Kidney glomerular epithelial cell (primary cell): ENCODE results near the gene KIAA1210.
A peak's percentile ranks its signal among the peaks of the same experiment; 100 is the strongest.

Experiments
- DNase-seq: peaks from one replicate; lab custom pipeline; 2025; lab: John Stamatoyannopoulos, UW

The KIAA1210 gene

DNA sequence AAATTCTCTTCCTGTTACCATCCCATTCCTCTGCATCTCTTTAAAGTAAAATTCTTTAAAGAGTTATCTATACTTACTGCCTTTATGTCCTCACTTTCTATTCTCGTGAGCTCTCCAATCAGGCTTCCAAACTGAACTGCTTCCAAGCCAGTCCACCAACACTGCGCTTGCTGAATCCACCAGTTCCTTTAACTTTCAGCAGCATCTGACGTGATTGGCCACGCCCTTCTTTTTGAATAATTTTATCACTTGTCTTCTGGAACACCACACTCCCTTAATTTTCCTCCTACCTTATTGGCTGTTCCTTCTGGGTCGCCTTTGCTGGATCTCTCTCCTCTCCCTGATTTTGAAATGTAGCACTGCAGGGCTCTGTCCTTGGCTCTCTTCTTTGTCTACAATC is at the start of gene KIAA1210:
KIAA1210 (minus strand) TSS at position 163 of the 400 bp plus-strand sequence. CDS start 4,170 bp downstream, outside the sequence.
- DNase-seq = no peak

DNA sequence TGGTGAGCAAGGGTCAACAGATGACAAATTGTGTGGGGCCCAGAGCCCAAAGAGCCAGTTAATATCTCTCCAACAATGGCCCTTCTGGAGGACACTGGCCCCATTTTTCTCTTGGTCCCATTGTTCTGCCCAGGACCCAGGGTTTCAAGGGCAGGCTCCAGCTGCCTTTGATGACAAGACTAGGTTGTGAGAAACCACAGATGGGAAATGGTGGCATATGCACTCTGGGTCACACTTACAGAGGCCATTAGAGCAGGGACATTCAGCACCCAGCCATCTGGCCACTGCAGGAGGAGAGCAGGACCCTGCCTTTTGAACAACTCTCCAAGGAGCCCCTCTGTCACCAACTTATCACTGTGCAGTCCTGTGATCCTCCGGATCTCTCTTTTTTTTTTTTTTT is 49.7 kb upstream of the KIAA1210 start:
- DNase-seq = no peak

DNA sequence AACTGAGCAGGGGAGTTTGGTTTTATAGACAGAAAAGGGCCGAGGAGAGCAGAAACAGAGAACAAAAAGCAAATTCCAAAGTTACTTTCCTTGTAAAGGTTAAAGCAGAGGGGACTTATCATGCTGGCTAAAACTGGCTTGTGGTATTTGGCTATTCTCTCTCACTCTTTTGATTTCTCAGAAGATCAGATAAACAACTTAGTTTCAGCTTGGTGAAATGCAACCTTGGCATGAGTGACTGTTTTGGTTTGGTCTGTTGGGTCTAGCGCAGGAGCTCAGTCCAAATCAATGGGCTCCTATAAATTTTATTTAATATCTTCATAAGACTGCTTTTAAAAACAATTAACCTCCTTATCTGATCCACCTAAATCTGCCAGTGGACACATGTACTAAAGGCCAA is 47.3 kb upstream of the KIAA1210 start:
- no peak for DNase-seq

DNA sequence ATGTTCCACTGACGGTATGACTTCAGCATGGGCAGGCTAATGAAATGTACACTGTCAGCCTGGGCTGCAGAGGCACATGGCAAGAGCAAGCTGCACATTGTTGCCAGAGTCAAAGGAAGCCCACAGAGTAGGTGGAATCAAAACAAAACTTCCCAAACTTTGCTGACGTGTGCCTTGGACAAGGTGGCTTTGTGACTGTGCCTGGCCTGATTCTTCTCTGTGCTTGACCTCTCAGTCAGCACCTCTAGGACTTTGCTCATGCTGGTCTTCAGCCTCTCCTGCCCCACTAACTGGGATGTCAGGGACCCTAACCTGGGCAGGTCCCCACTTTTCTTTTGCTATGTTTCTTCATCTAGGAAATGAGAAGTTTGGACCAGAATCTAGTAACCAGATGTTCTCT is 40.5 kb upstream of the KIAA1210 start:
- no peak for DNase-seq

DNA sequence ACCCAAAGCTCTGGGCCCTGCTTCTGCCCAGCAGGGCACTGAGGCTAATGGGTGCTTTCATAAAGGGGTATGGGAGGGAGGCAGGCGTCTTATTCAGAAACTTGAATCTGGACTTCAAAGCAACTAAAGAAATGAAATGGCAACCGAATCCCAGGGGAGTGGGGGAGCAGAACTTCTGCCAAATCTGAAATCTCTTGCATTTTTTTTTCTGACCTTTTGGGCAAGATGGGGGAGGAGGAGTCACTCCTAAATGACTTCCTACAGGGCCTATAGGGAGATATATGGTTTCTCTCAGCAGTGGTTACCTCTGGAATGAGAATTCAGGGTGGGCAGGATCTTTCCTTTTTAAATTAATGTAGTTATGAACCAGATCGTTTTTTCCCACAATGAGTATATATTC is 30.6 kb upstream of the KIAA1210 start:
- DNase-seq = no peak

DNA sequence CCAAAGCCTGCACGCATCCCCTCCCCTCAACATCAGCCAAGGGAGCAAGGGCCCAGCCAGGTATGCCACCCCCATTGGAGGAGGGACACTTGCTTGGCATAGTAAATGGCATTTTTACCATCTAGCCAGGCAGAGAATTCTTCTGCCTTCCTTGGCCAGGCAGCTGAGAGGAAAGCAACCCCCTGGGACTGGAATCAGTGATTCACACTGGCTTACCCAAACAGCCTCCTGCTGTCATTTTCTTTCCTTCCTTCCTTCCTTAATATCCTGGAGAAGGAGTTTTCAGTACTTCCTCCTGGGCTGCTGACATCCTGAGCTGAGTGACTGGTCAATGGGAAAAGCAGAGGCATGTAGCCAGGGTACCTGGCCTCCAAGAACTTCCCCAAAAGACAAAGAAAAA is 28.6 kb upstream of the KIAA1210 start:
- DNase-seq = no peak

DNA sequence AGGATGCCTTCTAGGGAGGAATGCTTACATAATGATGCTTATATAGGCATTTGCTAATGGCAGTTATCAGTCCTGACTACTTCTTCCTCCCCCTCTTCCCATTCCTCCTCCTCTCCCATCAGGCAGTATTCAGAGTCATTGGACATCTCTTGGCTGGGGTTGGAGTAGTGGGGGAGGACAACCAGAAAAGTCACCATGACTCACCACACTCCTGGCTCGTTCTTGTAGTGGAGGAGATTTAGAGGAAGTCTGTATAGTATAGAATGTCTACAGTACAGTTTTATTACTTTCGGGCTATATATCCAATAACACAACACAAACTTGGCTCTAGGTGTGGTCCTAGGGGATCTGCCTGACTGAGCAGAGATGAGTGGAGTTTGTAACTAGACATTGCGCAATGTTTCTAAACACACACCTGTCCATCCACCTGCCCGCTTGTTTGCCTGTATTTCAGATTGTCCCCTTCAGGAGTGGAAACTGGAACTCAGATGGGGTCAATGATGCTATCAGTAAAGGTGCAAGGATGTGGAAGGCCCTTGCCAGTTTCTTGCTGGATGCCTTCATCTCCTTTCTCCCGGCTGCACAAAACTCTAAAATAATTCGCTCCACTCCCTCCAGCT is 27.9 kb upstream of the KIAA1210 start:
- DNase-seq = peak; percentile 43

DNA sequence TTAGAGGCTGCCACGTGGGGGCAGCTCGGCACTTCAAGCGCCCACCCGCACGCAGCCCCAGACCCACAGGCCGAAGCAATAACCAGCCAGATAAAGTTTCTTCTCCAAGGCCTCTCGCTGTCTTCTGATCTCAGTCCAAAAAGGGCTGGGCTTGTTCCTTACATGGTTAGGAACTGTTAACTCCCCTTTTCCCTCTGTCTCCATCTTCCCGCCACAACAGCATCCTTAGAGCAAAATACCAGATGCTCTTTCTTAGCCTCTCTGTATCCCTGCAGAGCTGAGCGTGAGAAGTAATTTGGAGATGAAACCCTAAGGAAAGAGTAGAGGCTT is 23.4 kb upstream of the KIAA1210 start:
- DNase-seq = no peak

DNA sequence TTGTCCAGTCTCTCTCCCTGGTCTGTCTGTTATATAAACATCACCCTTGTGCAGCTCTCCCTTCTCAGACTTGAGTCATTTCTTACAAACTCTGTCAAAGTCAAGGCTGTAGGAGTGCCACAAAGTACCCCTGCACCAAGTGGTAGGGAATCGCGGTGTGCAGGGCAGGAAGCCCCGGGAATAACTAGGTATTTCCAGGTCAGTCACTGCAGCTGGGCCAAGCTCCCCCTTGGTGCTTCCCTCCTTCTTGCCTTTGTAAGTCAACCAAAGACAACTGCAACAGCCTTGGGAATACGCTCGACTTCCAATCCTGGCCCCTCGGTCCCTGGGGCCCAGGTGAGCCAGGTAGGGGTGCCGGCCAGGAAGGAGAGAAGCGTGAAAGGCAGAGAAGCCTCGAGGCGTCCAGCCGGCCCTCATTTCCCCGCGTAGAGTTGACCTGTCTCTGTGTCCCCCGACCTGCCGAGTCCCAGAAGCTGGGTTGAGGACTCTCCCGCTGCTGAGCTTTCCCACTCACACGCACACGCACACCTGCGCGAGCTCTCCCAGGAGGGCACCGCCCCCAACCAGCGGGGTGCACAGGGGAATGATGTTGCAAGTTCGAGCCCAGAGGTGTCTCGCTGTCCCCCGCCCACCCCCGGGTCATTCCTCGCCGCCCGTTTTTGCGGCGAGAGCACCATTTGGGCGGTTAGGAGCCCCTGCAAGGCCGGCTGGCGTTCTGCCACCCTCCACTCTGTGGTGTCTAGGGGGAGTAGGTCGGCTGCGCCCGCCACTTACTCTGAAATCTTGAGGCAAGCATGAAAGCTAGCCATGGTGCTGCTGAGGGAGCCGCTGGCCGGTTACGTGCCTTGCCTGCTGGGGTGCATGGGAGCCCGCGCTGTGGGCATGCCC is 22.8 kb upstream of the KIAA1210 start:
- DNase-seq = no peak

DNA sequence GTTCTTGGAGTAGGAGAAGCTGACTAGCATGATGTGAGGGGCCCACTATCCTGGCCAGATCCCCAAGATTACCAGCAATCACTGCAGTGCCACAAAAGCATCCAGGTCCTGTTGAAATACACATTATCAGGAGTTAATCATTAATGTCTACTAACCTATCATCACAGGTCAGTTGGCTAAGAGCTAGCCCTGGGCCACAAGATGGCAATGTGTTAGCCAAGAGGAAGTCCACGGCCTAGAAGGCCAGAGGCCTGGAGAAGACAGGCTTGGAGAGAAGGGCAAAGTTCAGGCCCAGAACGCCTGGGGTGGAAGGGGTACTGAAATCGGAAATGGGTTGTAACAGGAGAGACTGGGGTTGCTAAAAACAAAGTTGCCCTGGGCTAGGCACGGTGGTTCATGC is 19.9 kb upstream of the KIAA1210 start:
- no peak for DNase-seq

DNA sequence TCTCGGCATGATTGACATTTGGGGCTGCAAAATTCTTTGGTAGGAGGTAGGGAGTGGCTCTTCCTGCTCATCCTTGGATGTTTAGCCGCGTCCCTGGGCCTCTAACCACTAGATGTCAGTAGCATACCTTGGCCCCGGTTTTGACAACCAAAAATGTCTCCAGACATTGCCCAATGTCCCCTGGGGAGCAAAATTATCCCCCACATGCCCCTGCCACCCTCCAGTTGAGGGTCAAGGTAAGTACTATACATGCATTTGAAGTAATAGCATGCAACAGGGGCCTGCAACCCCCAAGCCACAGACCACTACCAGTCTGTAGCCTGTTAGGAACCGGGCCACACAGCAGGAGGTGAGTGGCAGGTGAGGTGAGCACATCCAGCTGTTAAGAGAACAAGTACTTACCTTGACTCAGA is 17.6 kb upstream of the KIAA1210 start:
- DNase-seq = no peak

DNA sequence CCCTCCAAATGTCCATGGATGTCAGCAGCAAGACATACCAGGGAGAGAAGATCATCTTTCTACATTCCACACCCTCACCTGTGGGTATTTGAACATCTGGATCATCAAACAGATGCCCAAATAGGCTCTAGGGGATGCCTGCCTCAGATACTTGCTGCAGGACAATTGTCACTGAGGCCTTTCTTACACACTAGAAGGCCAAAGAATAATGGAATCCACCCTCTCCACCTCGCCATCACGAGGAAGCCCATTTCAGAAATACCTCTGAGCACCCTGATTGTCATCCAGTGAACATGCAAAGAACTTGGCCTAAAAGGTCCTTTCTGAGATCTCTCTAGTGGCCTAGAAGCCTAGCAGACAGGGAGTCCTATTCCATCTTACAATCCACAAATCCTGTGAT is 6.9 kb upstream of the KIAA1210 start:
- DNase-seq = no peak

DNA sequence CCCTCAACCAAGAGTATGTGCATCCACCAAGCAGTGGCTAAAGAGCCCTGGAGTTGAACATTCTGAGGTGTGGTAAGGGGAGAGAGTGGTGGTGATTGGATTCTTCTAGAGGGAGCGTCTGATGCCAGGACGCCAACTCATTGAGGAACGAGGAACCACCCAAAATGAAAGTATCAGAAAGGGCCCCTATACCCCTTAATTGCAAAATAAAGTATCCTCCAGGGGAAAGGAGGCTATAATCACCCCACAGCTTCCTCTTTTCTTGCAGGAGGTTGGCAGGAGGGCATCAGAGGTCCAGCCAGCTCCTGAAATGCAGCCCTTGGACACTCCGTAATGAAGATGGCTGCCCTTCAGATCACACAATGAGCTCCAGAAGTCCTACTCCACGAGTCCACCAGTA is 5.3 kb upstream of the KIAA1210 start:
- no peak for DNase-seq

DNA sequence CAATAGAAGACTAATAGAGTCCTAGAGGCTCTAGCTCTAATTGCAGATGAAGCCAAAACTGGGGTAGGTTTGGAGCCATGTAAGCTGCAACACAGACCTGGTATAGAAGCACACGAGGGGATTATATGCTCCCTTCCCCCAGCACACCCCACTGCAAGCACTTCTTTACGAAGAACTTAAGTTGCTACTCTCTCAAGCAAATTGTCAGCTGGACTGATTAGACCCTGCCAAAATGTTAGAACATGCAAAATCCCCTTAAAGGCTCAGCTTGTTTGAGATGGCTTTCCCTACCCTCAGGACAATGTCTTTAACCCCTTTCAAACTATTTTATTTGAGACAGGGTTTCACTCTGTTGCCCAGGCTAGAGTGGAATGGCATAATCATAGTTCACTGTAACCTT is 4.7 kb upstream of the KIAA1210 start:
- no peak for DNase-seq

DNA sequence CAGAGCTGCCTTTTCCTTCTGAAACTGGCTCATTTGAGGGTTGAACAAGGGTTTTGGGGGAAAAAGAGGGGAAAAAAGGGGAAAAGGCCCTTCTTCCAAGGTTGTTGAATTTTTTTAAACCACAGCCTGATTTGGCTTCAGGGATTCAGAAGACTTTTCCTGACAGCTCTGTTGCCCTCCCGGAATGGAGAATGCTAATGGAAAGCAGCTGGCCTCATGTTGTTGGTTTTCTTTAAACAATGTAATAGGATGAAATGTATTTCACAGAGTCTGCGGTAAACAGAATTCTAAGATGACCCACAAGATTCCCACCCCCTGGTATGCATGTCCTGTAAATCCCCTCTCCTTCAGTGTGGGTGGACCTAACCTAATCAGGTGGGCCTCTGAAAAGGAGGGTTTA is 3.3 kb upstream of the KIAA1210 start:
- no peak for DNase-seq

DNA sequence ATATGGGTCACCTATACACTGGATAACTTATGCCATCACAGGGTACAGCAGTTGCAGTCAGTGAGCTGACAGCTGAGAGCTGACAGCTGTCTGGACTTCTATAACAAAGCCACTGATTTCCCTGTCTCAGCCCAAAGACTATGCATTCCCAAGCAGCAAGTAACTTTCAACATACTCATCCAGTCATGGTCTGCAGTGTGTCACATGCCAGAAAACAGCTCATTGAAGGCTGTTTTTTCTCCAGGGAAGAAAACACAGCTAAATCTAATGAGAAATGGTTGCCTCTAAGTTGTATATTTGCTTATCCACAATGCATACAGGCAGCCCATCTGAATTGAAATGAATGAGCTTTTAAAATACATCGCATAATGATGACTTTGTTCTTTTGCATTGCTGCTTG is 6.3 kb downstream of the KIAA1210 start:
- DNase-seq = peak; percentile 0

DNA sequence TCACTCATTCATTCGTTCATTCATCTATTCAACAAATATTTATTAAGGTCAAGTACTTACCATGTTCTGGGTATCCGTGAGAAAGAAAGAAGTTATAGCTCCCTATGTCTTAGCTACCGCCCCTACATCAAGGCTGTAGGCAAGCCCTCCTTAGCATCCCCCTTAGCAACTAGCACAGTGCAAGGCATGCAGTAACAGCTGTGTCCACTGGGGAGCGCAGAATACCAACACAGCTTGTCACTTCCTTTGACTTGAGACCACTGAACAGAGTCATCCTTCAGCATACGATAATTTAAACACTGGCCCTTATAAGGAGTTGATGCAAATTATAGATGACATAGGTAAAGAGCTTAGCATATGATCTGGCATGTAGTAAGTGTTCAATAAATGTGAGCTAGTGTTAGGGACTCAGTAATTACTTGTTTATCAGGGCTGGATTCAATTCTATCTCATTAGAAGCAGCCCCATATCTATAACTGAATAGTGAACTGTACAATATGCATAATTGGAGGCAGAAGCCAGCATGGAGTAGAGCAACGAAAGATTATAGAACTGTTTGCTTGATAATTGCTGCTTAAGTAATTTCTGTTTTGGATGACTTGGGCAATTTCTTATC is 8.7 kb downstream of the KIAA1210 start:
- DNase-seq = peak; percentile 6

DNA sequence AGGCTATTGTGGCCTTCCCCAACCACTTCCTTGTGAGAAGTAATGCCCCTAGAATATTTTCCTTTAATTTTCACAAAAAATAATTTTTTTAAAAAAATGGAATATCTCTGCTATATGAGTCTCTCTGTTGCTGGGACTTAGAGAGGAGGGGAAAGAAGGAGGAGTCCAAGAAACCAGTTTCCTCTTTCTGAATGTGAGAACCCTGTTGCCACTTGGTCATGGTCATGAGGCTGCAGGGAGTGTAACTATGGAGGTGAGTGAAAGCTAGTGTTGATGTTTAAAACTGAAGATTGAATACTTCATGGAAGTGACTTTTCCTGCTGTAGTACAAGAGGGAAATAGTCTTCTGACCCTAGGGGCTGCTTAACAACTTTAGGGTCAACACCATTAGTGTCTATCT is 20.4 kb downstream of the KIAA1210 start:
- DNase-seq = no peak

DNA sequence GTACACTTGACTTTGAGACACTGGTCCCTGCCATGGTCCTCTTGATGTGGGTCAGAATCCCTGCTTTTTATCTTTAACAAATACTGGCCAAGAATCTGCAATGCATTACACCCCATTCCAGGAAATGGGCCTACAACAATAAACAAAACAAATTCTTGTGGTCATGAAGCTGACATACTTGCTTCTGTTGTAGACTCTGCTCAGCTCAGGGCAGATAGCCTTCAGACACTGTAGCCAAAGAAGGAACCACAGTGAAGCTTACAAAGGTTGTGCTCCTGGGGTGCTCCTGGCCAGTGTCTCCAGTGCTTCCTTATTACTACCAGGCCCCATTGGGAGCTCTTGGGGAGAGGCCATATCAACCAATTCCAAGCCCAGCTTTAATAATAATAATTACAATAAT is 21.8 kb downstream of the KIAA1210 start:
- no peak for DNase-seq

DNA sequence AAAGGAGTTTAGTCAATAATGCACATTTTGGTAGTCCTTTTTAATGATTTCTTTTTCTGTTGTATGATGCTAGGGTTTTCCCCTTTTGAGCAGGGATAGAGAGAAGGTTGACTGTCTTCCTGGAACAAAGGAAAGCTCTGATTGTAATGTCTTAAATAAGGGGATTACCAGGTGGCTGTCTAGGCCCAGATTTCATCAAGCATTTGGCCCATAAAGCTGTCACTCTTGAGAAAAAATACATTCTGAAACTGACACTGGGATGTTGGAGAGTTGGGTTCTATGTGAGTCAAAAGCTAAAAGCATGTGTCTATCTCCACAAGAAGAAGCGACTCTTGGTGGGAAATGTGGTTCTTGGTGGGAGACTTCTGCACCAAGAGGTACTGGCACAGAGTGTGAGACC is 26.4 kb downstream of the KIAA1210 start:
- no peak for DNase-seq

DNA sequence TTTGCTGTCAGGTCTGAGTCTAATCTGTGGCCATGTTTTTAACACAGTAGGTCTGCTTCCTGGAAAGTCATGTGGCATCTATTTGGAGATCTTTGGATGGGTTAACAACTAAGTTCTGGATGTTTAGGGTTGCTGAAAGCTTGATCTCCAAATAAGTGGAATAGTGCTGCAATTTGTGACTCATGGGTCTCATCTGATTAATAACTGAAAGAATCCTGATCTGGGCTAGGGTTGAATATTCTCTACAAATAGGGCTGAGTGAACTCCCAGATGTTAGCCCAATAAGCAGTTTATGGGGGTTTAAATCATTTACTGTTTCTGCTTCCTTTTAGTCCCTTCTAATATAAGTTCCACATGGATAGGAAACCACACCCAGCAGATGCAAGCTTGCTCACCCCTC is 31.7 kb downstream of the KIAA1210 start:
- DNase-seq = no peak

DNA sequence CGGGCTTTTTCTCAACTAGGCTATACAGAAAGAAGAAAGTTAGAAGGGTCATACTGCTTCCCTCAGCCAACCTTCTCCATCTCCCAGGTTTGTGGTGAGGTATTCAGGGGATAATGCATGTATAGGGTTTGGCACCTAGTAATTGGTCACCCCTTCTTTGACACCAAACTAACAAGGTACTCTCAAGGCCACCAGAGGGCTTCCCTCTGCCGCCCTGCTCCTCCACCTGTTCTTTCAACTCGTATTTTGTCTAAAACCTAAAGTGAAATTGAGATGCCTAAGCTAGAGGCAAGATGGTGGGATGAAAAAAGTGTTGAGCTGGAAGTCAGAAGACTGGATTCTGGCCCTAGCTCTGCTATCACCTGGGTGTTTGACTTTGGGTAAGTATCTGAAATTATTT is 32.8 kb downstream of the KIAA1210 start:
- DNase-seq = no peak

DNA sequence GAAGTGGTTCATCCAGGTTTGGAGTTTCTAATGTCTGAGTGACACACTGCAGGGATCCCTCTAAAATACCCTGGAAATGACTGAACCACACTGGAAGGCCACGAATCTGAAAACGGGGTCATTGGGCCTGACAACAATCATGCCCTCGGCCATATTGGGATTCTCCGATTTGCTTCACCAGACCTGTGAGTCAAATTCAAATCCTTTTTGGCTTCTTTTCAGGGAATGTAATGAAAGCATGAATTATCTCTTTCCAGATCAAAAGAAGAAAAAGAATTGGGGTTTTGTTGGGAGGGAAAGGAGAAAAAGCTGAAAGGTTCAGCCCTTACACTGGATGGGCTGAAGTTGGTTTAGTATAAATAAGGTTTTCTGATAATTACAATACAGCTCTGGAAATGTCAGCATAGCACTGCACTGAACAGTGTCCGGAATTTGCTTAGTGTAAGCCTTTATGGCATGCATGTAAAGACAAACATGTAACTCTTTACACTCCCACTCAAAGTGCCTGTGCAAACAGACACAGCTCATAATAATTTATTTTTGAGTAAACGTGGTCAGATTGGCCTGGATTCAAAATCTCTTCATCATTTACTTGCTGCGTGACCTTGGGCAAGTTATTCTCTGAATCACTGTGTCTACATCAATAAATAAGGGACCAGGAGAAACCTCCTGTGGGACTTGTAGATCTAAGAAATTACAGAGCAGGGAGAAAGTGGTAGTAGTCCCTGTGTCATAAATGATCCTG is 33.4 kb downstream of the KIAA1210 start:
- peak; percentile 0 for DNase-seq
